Measurements from ENCODE around the gene CFAP97.
"Not testable (repeated sequence)": the region's sequence is repeated elsewhere in the genome, so short reads cannot be mapped to it uniquely, and the experiment has no call there.

The CFAP97 gene

DNA sequence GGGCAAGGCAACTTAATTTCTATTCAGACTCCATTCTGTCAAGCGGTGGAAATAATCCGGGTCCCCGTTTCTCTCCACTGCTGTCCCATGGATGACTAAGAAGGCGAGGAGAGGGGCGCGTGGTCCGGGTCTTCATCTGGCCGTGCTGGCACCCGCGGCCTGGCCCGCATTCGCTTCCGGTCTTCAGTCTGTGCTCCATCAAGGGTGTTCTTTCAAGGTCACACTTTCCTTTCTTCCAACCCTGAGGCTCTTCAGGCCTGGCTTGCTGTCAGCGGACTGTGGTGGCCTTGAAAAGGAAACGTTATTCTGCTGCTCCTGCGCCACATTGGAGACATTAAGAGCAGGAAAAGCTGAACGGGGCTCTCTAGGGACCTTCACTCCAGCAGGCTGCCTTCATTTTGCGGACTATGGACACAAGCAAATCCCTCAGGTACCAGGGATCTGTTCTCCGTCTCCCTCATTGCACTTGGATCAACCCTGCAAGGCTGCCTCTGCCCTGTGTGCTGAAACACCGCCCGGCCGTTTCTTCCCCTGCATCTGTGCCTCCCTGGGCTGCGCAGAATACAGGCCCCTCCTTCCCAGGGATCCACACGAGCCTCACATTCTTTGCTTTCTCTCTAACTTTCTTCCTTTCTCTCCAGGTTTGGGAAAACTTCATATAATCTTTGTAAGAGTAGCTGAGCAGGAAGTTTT lies 66.4 kb downstream of the CFAP97 start:
- no peak for DNase-seq

- peak in 1 of 2 donors; percentile 22 for DNase-seq
Measured at GRCh38 chr4:185134307-185134869, 69.4 kb downstream of the CFAP97 start.

DNA sequence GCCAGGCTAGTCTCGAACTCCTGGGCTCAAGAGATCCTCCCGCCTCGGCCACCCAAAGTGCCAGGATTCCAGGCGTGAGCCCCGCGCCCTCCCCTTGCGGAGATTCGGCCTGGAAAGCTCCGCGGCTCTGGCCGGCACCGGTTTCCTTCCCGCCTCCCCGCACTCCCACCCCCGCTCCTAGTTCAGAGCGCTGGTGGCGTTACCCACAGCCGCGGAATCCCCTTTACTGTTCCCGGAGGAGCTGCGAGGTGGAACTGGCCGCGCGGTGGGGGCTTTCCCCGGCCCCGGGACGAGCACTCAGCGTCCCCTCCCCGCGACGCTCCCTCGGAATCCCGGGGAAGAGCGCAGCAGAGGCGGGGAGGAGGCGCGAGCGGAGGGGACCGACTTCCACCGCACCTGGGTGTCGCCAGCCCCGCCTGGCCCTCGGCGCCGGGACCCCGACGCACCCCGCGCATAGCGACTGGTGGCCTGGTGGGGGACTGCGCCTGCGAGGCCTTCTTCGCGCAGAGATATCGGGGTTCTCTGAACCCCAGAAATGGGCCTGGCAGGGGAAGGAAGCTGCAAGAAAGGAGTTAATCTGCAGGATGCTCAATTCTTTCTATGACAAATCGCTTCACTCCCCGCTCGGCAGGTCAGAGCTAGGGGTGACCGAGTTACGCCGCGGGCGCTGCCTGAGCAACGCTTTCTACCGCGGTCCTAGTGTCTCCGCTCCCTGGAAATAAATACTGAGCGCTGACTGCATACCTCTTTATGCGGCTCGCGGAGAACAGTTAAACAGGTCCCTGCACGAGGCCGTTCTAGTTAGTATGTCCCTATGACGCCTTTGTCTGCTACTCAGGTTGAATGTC lies 75.3 kb downstream of the CFAP97 start:
- DNase-seq = no peak

DNA sequence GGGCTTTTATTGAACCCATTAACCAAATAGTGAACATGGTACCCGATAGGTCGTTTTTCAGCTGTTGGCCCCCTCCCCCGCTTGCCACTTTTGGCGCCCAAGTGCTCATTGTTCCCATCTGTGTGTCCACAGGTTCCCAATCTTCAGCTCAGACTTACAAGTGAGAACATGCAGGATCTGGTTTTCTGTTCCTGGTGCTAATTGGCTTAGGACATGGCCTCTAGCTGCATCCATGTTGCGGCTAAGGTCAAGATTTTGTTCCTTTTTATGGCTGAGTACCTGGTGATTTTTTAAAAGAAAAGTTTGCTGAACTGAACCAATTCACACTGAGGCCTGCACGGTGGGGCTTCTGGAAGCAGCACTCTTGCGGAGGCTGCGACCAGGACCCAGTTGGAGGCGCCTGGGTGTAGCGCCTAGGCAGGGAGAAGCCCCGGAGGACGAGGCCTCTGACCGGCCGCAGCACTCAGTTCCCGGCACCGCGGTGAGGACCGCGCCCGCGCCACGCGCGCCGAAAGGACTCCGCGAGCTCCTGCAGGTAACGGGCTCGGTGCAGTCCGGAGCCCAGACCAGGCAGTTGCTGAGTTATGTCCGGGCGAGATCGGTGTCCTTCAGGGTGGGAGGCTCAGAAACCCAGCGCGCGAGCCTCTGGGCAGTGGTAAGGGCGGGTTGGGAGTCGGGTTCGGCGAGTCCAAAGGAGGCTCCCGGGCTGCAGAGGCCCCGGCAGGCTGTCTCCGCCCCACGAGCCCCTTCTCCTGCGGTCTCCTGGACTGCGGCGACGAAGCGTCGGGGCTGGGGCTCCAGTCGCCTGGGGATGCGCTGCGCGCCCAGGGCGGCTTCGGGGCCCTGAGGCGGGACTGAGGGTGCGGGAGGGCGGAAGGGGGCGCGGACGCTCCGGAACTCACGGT lies 76.5 kb downstream of the CFAP97 start:
- no peak for DNase-seq

DNA sequence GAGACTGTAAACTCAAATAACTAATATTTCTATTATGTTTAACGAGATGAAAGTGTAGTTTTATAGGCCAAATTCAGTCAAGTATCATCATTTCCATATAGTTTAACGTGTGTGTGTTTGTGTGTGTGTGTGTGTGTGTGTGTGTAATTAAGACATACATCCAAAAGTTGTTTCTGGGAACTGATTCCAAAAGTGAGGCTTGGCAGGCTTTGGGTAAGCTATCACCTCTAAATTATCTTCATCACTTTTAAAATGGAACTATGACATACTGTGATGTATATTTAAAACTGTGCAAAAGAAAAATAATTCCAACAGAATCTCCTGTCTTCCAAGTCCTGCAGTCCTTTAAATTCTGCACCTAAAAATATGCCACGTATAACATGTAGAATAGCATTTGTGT lies 79.8 kb downstream of the CFAP97 start:
- no peak for DNase-seq

DNA sequence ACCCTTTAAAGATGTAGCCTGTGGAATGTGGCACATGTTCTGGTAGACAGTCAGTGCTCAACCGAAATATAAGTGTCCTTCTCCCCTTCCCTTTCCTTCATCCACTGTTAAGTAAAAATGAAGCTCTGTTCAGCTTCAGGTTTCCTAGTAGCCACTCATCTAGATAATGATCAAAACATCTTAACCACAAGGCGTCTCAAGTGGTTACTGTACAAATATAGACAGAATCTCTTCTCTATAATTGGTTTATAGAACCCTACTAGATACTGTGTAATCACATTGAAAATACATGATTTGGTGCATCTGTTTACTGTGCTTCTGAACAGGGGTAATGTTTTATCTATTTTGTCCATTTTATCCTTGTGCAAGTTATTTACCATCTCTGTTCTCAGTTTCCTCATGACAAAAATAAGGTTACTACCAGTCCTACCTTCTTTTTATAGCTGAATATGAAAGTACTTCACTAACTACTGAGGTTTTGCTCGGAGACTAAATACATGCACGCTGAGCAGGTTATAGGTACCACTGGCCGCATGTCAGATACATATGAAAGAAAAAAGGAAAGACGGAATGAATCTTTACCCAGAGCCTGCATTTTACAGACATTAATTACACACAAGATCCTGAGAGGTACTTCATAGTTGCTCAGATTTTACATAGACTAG lies 81.0 kb downstream of the CFAP97 start:
- DNase-seq = no peak

- no peak for DNase-seq
Measured at GRCh38 chr4:185120631-185120946, 83.2 kb downstream of the CFAP97 start.

- no peak for DNase-seq
Measured at GRCh38 chr4:185119927-185120630, 83.7 kb downstream of the CFAP97 start.

DNA sequence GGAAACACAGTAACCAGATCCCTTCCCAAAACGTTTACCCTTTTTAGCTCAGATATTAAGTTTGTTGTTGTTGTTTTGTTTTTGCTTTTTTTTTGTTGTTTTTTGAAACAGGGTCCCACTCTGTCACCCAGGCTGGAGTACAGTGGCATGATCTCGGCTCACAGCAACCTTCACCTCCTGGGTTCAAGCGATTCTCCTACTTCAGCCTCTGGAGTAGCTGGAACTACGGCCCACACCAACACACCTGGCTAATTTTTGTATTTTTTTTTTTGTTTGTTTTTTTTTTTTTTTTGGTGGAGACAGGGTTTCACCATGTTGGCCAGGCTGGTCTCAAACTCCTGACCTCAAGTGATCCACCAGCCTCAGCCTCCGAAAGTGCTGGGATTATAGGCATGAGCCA lies 84.3 kb downstream of the CFAP97 start:
- not testable (repeated sequence) for DNase-seq

DNA sequence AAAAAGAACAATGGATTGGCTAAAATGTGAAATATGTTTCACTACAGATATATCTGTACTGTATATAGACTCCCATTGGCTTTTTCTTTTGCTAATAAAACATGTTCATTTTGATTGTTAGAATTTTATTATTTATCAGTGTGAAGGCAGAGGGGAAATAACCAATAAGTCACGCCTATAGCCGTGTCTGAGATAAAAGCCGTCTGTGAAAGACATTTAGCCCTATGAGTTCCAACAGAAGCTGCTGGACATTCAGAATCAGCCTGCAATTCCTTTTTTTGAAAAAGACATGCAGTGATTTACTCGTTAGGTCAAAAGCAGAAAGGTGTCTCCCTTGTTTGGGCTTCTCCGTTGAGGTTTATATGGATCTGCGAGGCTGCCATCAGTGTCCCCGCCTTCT lies 84.9 kb downstream of the CFAP97 start:
- DNase-seq = no peak

DNA sequence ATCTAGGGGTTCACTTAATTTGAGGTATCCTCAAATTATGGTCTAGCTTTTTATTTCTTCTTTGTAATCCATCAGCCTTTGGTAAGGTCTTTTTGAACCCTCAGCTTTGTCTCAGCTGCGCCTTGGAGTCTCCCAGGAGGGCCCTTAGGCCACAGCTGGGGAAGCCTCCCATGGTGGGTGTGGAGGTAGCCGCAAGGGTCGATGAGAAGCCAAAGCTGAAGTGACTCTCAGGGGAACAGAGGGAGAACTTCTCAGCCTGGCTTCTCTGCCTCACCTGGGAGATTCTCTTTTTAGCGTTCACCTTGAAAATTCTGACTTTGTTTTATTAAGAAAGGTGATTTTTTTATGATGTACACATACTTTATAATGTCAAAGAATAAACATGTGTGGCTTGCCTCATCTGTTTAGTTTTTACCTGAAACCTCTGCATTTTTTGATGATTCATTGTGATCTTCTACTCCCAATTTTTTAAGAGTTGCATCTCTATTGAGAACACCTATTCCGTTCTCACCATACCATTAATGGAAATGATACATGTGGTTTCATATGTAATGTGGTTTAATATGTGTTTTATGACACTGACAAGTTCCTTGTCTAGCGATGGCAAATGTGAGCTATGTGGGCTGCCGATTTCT lies 86.4 kb downstream of the CFAP97 start:
- no peak for DNase-seq

DNA sequence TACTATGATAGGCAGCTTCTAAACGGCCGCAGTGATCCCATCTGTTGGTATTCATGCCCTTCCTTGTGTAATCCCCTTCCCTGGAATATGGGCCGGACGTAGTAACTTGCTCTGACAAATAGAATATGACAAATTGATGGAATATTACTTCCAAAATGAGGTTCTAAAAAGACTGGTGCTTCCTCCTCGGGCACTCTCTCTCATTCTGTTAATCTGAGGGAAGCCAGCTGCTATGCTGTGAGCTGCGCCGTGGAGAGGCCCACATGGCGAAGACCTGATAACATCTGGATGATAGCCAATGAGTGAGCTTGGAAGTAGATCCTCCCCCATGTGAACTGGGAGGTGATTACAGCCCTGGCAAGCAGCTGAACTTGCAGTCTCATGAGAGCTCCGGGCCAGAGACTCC lies 88.0 kb downstream of the CFAP97 start:
- no peak for DNase-seq

DNA sequence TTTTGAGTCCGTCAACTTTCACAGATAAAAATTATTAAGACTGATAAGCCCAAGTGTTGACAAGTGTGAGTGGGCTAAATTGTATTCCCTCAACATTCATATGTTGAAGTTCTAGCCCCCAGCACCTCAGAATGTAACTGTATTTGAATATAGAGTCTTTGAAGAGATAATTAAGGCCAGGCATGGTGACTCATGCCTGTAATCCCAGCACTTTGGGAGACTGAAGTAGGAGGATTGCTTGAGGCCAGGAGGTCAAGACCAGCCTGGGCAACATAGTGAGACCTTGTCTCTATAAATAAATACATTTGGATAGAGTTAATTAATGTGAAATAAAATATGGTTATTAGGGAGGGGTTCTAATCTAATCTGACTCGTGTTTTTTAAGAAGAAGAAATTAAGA lies 90.5 kb downstream of the CFAP97 start:
- no peak for DNase-seq

DNA sequence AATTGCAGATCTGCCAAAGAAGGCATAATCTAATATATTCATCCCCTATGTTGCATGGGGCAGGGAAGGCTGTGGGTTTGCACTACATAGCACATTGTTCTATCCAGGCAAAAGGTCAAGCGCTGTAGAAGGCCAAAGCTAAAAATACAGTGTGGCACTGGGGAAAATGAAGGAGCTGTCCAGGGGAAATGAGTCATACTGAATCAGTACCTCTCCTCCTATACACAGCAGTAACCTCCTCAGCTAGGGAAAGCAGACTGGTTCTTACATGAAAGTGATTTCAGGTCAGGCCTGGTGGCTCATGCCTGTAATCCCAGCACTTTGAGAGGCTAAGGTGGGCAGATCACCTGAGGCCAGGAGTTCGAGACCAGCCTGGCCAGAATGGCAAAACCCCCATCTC lies 91.7 kb downstream of the CFAP97 start:
- no peak for DNase-seq

- no peak for DNase-seq
Measured at GRCh38 chr4:185110375-185110823, 93.4 kb downstream of the CFAP97 start.

DNA sequence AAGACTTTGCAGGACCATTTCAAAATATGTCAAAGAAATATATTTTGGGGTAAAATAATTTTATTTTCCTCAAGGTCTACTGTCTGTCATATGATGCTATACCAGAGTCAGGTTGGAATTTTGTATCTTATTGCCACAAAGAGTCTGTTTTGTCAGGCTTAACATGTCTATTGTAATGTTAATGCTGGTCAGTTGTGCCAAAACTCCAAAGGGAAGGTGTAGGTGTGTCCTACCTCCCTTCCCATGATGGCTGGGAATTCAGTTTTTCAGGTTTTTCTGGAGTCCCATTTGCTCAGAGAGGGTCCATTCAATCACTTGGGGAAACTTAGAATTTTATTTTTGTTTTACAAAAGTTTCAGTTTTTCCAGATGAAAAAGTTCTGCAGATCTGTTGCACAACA lies 94.1 kb downstream of the CFAP97 start:
- no peak for DNase-seq

All from bone marrow (tissue), 2 donors.